SKM-1 treated with dmso at 0.1 percent for 144 hours (cell line): Measurements from ENCODE around the gene CTAG2.
"Not testable (repeated sequence)": the region's sequence is repeated elsewhere in the genome, so short reads cannot be mapped to it uniquely, and the experiment has no call there.

Experiments
- DNase-seq: peaks from one replicate; lab custom pipeline; 2025; ENCODE audit not compliant: unreplicated experiment; lab: John Stamatoyannopoulos, UW

Gene CTAG2

DNA sequence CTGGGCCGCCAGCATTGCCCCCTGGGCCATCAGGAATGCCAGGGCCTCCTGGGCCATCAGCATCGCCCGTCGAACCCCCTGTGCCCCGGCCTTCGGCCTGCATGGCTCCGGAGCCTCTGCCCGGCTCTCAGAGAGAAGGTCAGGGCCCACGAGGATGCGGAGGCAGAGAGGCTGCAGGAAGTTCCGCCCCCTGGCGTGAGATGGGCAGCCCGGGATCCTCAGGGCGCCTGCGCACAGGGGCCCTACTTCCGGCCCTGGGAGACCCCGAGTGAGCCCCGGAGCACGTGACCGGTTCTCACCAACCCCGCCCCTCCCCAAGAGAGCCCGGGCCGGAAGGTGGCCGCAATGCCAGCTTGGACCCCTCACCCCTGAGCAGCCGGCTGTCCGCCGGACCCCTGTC lies at the start of gene CTAG2:
Gene CTAG2, minus strand, starts transcription at position 167 of the 400 bp plus-strand sequence. Its CDS starts 64 bp downstream, at position 103.
- not testable (repeated sequence) for DNase-seq

DNA sequence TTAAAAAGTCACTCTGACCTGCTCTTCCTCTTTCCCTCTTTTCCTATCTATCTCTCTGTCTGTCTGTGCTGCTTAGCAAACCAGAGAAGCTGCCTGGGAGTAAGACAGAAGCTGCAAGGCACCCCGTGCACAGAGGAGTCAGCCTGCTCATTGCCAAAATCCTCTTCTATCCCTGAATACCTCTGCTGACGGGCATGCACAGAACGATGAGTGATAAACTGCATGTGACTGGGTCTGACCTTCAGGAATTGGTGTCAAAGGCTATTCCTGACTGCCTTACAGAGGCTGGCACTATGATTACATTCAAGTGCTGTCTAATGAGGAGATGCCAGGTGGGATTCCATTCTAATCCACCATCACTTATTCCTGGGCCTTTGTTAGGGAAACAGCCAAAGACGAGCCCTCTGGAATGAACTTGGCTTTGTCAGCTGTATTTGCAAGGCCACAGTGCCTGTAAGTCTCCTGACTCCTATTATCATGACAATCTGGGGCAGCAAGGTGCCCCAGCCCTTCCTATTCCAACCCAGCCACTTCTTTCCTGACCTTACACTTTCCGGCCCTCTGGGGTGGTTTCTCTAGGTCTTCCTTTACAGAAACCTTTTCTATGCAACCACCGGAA lies 45.4 kb upstream of the CTAG2 start:
- DNase-seq = no peak

GRCh38 chrX:154696676-154697045 lies 43.3 kb upstream of the CTAG2 start:
- no peak for DNase-seq

- DNase-seq = no peak
These were observed 42.7 kb upstream of the CTAG2 start for GRCh38 chrX:154695911-154696675.

GRCh38 chrX:154693394-154693793 lies 40.0 kb upstream of the CTAG2 start:
- DNase-seq = no peak

DNA sequence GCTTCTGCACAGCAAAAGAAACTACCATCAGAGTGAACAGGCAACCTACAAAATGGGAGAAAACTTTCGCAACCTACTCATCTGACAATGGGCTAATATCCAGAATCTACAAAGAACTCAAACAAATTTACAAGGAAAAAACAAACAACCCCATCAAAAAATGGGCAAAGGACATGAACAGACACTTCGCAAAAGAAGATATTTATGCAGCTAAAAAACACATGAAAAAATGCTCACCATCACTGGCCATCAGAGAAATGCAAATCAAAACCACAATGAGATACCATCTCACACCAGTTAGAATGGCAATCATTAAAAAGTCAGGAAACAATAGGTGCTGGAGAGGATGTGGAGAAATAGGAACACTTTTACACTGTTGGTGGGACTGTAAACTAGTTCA lies 37.1 kb upstream of the CTAG2 start:
- DNase-seq = not testable (repeated sequence)

GRCh38 chrX:154672084-154672483 lies 18.7 kb upstream of the CTAG2 start:
- DNase-seq = not testable (repeated sequence)

- DNase-seq = not testable (repeated sequence)
These were observed 17.5 kb upstream of the CTAG2 start for GRCh38 chrX:154670848-154671247.

- DNase-seq = no peak
These were observed 8.5 kb upstream of the CTAG2 start for GRCh38 chrX:154661899-154662298.

GRCh38 chrX:154661170-154661569 lies 7.8 kb upstream of the CTAG2 start:
- DNase-seq = no peak

DNA sequence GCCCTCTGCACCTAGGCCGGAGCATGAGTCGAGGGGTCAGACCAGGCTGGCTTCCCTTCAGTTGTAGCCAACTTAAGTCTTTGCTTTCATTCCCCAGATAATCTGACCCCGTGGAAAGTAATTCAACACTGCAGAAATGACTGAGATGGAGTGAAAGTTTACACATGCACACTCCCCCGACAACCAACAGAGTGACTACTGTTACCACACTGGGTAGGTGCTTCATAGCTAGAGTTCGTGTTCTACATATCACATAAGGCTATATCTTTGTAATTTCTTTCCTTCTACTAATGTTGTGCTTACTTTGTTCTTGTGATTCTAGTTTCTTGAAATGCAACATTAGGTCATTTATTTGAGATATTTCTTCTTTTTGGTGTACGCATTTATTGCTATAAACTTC lies 7.2 kb upstream of the CTAG2 start:
- no peak for DNase-seq

DNA sequence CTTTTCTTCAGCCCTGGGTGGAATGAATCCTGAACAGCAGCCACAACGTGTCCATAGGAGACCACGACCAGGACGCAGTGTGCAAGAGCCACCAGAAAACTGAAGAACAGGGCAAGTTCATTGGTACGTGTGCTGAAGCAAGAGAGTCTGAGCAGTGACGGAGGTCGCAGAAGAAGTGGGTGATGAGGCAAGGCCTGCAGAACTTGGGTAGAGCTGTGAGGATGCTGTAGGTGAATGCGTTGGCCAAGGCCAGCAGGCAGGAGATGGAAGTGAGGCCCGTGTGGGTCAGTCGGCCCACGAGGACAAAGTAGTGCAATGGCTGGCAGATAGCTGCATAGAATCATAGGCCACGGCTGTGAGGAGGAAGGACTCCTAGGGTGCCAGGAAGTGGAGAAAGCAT lies 5.6 kb upstream of the CTAG2 start:
- no peak for DNase-seq

DNA sequence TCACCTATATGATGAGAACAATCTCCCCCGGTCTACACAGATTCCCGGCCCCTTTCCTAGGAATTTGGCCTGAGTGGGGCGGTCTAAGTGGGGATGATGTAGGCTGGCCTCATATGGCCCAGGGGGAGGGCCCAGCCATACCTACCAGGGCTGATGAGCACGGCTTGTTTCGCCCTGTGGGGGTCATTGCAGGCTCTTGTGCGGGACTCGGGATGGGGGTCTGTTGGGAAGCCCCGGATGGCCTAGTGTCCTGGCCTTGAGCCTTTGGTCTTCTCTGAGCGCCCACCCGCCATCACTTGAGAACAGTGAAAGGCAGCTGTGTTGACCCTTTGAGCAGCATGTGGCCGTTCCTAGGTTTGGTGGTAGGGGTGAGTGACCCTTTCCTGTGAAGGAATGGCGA lies 4.8 kb upstream of the CTAG2 start:
- DNase-seq = no peak

- DNase-seq = no peak
These were observed 3.9 kb upstream of the CTAG2 start for GRCh38 chrX:154657226-154657805.

DNA sequence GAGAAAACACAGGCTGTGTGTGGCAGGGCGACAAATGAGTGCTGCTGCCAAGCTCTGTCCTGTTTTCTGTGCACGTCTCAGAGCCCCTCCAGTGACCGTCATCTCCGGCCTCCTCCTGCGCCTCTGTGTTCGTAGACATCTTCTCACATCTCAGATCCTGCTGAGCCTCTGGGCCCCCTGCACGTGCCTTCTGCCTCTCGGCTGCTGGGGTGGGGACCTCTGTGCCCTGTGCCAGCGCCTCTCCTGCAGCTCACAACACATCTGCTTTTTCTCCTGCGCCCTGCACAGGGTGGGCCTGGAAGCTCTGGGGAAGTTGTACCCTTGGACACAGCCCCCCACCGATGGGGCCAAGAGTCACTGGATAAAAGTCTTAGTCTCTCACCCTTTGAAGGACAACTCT lies 2.4 kb upstream of the CTAG2 start:
- DNase-seq = no peak

GRCh38 chrX:154655346-154655745 lies 2.0 kb upstream of the CTAG2 start:
- DNase-seq = no peak

DNA sequence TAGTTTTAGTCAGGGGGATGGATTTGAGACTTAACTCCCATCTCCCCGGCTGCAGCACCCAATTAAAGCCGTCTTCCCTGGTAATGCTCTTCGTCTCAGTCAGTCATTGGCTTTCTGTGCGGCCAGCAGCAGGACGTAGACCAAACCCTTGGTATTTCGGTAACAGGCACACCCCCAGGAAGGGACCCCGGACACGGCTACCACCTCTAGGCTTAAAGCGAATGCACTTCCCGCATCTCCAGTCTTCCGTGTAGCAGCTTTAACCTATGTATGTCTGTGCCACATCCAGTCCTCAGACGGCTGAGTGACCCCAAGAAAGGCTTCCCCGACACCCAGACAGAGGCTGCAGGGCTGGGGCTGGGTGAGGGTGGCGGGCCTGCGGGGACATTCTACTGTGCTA lies 1.5 kb upstream of the CTAG2 start:
- DNase-seq = no peak

DNA sequence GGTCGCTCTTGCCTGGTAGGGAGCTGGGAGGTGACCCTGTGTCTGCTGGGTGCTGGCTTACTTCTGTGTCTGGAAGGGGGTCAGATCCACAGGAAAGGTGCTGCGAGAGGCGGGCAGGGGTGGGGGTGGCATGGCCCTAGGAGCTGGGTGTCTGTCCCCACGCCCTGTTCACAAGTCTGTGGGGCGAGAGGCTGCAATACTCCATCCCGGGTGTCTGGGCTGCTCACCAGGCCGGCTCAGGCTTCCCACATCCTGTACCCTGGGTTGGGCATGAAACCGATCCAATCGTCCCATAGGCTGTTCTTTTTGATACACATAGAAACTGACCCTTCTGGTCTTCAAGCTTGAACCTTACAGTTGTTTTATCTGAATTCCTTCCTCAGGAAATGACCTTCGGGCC lies 993 bp upstream of the CTAG2 start:
- DNase-seq = no peak

DNA sequence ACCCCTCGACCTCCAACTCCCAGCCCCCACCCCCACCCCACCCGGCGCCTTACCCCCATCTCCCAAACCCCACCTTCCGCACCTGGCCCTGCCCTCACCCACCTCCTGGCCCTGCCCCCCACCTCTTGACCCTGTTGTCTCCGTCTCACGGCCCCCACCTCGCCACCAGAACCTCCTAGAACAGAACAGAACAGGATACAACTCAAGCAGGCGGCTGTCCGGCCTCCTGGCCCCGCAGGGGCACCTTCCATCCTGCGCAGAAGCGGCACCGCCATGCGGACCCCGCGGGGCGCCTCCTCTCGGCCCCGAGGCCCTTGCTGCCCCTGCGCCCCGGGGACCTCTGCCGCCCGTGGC lies 354 bp downstream of the CTAG2 start:
- DNase-seq = no peak

DNA sequence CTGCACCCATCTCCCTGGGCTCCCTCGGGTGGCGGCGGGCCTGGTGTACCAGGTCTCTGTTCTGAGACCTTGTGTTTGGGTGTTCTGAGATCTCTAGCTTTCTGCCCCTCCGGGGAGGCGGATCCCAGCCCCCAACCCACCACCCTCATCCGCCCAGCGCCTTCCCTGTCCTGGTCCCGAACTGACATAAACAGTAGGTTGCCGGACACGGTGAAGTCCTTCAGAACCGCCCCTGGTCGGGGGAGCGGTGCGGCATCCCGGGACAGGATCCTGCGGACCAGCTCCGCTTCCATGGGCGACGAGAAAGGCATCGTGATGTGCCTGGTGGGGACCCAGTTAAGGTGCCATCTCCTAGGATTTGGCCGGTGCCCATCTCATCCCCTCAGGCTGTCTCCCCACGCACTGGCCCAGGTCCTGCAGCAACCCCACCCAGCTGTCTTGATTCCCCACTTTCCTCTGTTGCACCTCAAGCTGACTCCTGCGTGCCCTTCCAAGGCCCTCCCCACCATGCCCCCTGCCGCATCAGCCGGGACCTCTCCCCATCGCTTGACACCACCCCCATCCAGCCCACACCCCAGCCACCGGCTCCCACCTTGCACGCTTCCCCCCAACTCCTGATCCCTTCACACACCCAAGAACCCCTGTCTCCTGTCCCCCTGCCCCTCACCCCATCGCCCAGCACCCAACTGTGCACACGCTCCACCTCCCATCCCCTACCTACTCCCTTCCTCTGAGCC lies 900 bp downstream of the CTAG2 start:
- DNase-seq = no peak

- DNase-seq = no peak
These were observed 3.2 kb downstream of the CTAG2 start for GRCh38 chrX:154650221-154650510.
